Measurements from ENCODE around the gene PPIG.

Gene PPIG

DNA sequence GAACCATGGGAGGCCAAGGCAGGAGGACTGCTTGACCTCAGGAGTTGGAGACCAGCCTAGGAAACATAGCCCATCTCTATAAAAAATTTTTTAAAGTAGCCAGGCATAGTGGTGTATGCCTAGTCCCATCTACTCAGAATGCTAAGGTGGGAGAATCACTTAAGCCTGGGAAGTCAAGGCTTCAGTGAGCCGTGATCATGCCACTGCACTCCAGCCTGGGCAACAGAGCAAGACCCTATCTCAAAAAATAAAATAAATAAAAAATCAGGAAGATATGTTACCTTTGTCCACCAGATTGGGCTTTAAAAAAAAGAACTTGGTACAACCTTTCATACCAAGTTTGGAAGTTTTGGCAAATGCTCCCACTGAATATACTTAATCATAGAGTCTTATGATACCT lies 74.7 kb downstream of the PPIG start:
- TF ChIP-seq, protein P1, sequence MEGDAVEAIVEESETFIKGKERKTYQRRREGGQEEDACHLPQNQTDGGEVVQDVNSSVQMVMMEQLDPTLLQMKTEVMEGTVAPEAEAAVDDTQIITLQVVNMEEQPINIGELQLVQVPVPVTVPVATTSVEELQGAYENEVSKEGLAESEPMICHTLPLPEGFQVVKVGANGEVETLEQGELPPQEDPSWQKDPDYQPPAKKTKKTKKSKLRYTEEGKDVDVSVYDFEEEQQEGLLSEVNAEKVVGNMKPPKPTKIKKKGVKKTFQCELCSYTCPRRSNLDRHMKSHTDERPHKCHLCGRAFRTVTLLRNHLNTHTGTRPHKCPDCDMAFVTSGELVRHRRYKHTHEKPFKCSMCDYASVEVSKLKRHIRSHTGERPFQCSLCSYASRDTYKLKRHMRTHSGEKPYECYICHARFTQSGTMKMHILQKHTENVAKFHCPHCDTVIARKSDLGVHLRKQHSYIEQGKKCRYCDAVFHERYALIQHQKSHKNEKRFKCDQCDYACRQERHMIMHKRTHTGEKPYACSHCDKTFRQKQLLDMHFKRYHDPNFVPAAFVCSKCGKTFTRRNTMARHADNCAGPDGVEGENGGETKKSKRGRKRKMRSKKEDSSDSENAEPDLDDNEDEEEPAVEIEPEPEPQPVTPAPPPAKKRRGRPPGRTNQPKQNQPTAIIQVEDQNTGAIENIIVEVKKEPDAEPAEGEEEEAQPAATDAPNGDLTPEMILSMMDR (IDR thresholded peaks at IDR 0.05) = no peak
- TF ChIP-seq ZFX (IDR thresholded peaks at IDR 0.05; ENCODE audit: borderline replicate concordance) = no peak
- no peak overlapping the region for H3K27ac ChIP-seq

DNA sequence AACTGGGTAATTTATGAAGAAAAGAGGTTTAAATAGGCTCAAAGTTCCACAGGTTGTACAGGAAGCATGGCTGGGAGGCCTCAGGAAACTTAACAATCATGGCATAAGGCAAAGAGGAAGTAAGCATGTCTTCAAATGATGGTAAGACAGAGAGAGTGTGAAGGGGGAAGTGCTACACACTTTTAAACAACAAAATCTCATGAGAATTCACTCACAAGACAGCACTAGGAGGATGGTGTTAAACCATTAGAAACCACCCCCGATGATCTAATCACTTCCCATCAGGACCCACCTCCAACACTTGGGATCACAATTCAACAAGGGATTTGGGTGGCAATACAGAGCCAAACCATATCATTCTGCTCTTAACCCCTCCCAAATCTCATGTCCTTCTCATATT lies 75.2 kb downstream of the PPIG start:
- H3K27ac ChIP-seq = no peak overlapping the region
- TF ChIP-seq, protein P1 (IDR thresholded peaks at IDR 0.05) = no peak
- no peak for TF ChIP-seq ZFX (IDR thresholded peaks at IDR 0.05; ENCODE audit: borderline replicate concordance)

DNA sequence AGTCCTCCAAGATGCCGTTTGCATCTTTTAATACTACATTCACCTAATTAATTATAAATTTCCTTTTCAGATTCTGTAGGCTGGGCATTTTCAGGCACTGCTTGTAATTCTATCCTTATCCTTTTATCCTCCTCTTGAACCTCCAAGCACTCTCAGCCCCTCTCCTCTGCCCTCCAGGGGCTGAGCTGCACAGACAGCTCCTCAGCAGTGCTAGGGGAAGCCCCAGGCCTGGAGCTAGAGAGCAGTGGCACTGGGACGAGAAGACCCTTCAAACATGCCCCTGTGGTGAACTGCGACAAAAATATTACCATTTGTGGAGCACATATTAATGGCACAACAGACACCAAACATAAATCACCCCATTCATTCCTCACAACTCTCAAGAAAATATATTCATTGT lies 77.1 kb downstream of the PPIG start:
- TF ChIP-seq ZFX (IDR thresholded peaks at IDR 0.05; ENCODE audit: borderline replicate concordance) = no peak
- TF ChIP-seq, protein P1 (IDR thresholded peaks at IDR 0.05) = no peak
- H3K27ac ChIP-seq = no peak overlapping the region

DNA sequence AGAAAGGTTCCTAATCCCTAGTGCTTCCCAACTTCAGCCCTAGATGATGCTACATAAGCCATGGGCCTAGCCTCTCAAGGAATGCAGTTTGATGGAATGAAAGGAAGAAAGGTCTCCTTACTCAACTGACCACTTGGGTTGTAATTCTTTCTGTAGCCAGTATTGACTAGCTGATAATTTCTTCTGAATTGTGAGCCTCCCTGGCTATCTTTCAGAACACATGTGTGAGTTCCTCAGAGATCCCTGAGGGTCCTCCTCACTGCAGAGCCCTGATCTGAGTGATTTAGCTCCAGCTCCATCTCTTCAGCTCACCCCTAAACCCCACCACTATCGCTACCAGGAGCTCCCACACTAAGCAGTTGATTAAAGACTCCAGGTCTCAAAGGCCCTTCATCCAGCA lies 78.6 kb downstream of the PPIG start:
- TF ChIP-seq ZFX (IDR thresholded peaks at IDR 0.05; ENCODE audit: borderline replicate concordance) = no peak
- TF ChIP-seq, protein P1 (IDR thresholded peaks at IDR 0.05) = no peak
- H3K27ac ChIP-seq = no peak overlapping the region

DNA sequence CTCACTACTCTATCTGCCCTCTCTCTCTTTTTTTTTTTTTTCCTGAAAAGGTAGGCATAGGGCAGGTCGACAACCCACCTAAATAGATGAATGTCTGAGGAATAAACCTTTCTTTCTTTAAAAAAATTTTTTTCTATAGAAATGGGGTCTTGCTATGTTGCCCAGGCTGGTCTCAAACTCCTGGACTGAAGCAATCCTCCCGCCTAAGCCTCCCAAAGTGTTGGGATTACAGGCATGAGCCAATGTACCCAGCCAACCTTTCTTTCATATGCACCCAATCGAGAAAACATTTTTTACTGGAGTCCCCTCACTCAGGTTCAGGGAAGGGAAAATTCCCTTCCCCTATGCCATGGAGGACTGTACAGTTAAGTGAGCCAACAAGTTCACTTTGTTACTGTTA lies 79.1 kb downstream of the PPIG start:
- TF ChIP-seq ZFX (IDR thresholded peaks at IDR 0.05; ENCODE audit: borderline replicate concordance) = no peak
- TF ChIP-seq, protein P1 (IDR thresholded peaks at IDR 0.05) = no peak
- no peak overlapping the region for H3K27ac ChIP-seq

DNA sequence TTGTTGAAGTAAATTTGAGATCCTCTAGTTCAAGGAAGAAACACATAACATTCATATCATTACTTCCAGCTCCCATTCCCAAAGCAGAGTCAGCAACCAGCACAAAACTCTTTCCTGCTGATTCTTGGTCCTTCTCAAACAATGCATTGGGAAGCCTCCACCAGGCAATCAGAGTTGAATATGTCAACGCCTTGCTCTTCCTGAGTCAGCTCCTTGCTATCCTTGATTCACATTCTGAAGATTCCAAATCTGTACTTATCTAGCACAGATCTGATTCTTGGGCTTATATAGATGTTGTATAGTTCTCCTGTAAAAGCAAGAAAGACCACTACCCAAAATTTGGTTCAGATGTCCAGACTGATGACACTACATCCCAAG lies 80.4 kb downstream of the PPIG start:
- TF ChIP-seq ZFX (IDR thresholded peaks at IDR 0.05; ENCODE audit: borderline replicate concordance) = no peak
- TF ChIP-seq, protein P1 (IDR thresholded peaks at IDR 0.05) = no peak
- H3K27ac ChIP-seq = no peak overlapping the region

DNA sequence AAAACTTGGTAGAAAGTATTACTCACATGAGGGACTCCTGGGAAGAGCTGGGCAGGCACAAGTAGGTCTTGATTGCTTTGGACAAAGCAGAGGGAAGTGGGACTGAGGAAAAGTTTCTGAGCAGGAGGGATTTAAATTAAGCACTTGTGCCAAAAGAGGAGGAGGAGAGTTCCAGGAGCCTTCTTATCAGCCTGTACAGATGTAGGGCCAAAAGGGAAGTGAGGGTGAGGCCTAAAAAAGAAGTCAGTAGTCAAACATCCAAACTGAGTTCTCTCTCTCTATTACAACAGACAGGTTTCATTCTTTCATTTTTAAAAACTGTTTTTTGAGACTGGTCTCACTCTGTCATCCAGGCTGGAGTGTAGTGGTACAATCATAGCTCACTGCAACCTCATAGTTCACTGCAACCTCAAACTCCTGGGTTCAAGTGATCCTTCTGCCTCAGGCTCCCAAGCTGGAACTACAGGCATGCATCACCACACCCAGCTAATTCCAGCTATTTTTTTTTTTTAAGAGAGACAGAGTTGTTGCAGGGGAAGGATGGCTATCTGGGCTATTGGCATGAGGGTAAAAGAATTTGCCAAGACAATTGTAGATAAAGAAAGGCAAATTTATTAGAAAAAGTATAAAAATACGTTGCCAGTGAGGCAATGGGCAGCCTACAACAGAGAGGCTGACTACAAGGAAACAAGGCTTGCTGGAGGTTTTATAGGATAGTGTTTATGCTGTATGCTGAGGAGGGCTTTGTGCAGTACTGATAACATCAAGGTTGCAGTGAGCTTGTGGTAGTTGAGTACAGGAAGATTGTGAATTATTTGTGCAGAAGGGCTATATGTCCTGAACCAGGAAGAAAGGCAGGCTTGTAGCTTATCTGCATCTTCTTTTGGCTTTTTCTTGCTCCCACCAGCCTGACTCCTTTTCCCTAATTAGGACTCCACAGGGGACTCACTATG lies 81.1 kb downstream of the PPIG start:
- TF ChIP-seq, protein P1 (IDR thresholded peaks at IDR 0.05) = no peak
- no peak for TF ChIP-seq ZFX (IDR thresholded peaks at IDR 0.05; ENCODE audit: borderline replicate concordance)
- no peak overlapping the region for H3K27ac ChIP-seq
